Liver (tissue), 9 donors: ENCODE data around the gene FOXC2. TPM values are rescaled to one million over a fixed set of nuclear protein-coding genes. Genes with fewer than 3 reads are reported as not detected.

Source experiments
- DNase-seq: peaks from one replicate; pipeline ENCODE4 v3.0.0-alpha.2; 2017; ENCODE audit warnings: low spot score
- H3K27ac ChIP-seq, 2 donors: one replicate each; pipeline ENCODE4 v1.7.0; 2013; ENCODE audit warnings: inconsistent platforms in 2 of 2, low read length in 2 of 2, control low read depth in 1 of 2, low read depth in 1 of 2, mild to moderate bottlenecking in 1 of 2
- H3K27me3 ChIP-seq, 4 donors: one replicate each; pipeline versions ENCODE4 v1.6.1 to v1.7.0; 2013; ENCODE audit warnings: low read length in 3 of 4, inconsistent platforms in 1 of 4, mild to moderate bottlenecking in 1 of 4, moderate library complexity in 1 of 4; ENCODE audit not compliant: control insufficient read depth in 4 of 4, insufficient read depth in 4 of 4
- H3K36me3 ChIP-seq, 4 donors: one replicate each; pipeline versions ENCODE4 v1.6.1 to v1.7.0; 2013; ENCODE audit warnings: low read length in 3 of 4, mild to moderate bottlenecking in 3 of 4, low read depth in 1 of 4, moderate library complexity in 1 of 4; ENCODE audit not compliant: control insufficient read depth in 4 of 4, insufficient read depth in 3 of 4
- H3K4me1 ChIP-seq, 4 donors: one replicate each; pipeline versions ENCODE4 v1.6.1 to v1.7.0; 2013; ENCODE audit warnings: low read length in 3 of 4, mild to moderate bottlenecking in 3 of 4, moderate library complexity in 1 of 4; ENCODE audit not compliant: control insufficient read depth in 4 of 4, insufficient read depth in 4 of 4
- H3K4me3 ChIP-seq, 3 donors: one replicate each; pipeline versions ENCODE4 v1.6.1 to v1.7.0; 2013; ENCODE audit warnings: low read length in 3 of 3, control low read depth in 1 of 3, low read depth in 1 of 3, mild to moderate bottlenecking in 1 of 3
- H3K9ac ChIP-seq, 2 donors: one replicate each; pipeline ENCODE4 v1.7.0; 2013; ENCODE audit warnings: low read length in 2 of 2, mild to moderate bottlenecking in 2 of 2, moderate library complexity in 2 of 2, control low read depth in 1 of 2, low read depth in 1 of 2
- H3K9me3 ChIP-seq, 4 donors: one replicate each; pipeline versions ENCODE4 v1.6.1 to v1.7.0; 2013; ENCODE audit warnings: low read length in 3 of 4; ENCODE audit not compliant: control insufficient read depth in 4 of 4
- ATF3 ChIP-seq: IDR thresholded peaks from 2 replicates; pipeline ENCODE4 v1.6.1; 2016; ENCODE audit warnings: antibody characterized with exemption
- CTCF ChIP-seq: fragments of 150-350 bp; IDR thresholded peaks from 2 replicates; pipeline ENCODE4 v1.5.1; 2017; ENCODE audit warnings: improper control_type of control experiment, low read depth, low read length; ENCODE audit not compliant: missing input control
- EGR1 ChIP-seq, 2 donors: IDR thresholded peaks; 2 replicates each; pipeline ENCODE4 v1.6.1; 2016 to 2018; ENCODE audit warnings: antibody characterized with exemption in 2 of 2, low read depth in 2 of 2
- FOXA1 ChIP-seq: IDR thresholded peaks from 2 replicates; pipeline ENCODE4 v1.6.1; 2016; ENCODE audit warnings: antibody characterized with exemption
- FOXA2 ChIP-seq: IDR thresholded peaks from 2 replicates; pipeline ENCODE4 v1.6.1; 2016; ENCODE audit warnings: antibody characterized with exemption
- GABPA ChIP-seq, 2 donors: IDR thresholded peaks in 1 of 2; conservative IDR thresholded peaks in 1 of 2; 2 replicates each; pipeline ENCODE4 v1.6.1; 2016; ENCODE audit warnings: antibody characterized with exemption in 2 of 2, mild to moderate bottlenecking in 1 of 2, moderate library complexity in 1 of 2
- HNF4A ChIP-seq, 2 donors: conservative IDR thresholded peaks; 2 replicates each; pipeline ENCODE4 v1.6.1; 2016; ENCODE audit warnings: antibody characterized with exemption in 2 of 2, mild to moderate bottlenecking in 2 of 2
- HNF4G ChIP-seq: IDR thresholded peaks from 2 replicates; pipeline ENCODE4 v1.6.1; 2016; ENCODE audit warnings: antibody characterized with exemption
- JUND ChIP-seq, 2 donors: IDR thresholded peaks; 2 replicates each; pipeline ENCODE4 v1.6.1; 2016; ENCODE audit warnings: antibody characterized with exemption in 2 of 2
- MAX ChIP-seq: IDR thresholded peaks from 2 replicates; pipeline ENCODE4 v1.6.1; 2016; ENCODE audit warnings: antibody characterized with exemption
- NR2F2 ChIP-seq: IDR thresholded peaks from 2 replicates; pipeline ENCODE4 v1.6.1; 2016; ENCODE audit warnings: antibody characterized with exemption
- RAD21 ChIP-seq, 2 donors: IDR thresholded peaks; 2 replicates each; pipeline ENCODE4 v1.6.1; 2016; ENCODE audit warnings: antibody characterized with exemption in 2 of 2, mild to moderate bottlenecking in 2 of 2
- REST ChIP-seq: IDR thresholded peaks from 2 replicates; pipeline ENCODE4 v1.6.1; 2016; ENCODE audit warnings: antibody characterized with exemption, mild to moderate bottlenecking
- RXRA ChIP-seq, 2 donors: IDR thresholded peaks; 2 replicates each; pipeline ENCODE4 v1.6.1; 2017 to 2018; ENCODE audit warnings: antibody characterized with exemption in 2 of 2, mild to moderate bottlenecking in 1 of 2
- SP1 ChIP-seq: IDR thresholded peaks from 2 replicates; pipeline ENCODE4 v1.6.1; 2018; ENCODE audit warnings: antibody characterized with exemption, mild to moderate bottlenecking
- TAF1 ChIP-seq: conservative IDR thresholded peaks from 2 replicates; pipeline ENCODE4 v1.6.1; 2016; ENCODE audit warnings: antibody characterized with exemption, mild to moderate bottlenecking
- YY1 ChIP-seq: IDR thresholded peaks from 2 replicates; pipeline ENCODE4 v1.6.1; 2016; ENCODE audit warnings: antibody characterized with exemption, mild to moderate bottlenecking
- ZBTB33 ChIP-seq: IDR thresholded peaks from 2 replicates; pipeline ENCODE4 v1.6.1; 2016; ENCODE audit warnings: antibody characterized with exemption
- WGBS: extraction: QIAGEN DNeasy Blood & Tissue Kit; methylation state at CpG from one replicate; pipeline ENCODE4 v1.1.7; 2013; 5-methylcytosine and 5-hydroxymethylcytosine counted together
- polyA plus RNA-seq, 2 donors: library from polyadenylated mRNA; stranded (reverse) in 1 of 2; unstranded in 1 of 2; fragments of 200-250 nt in 1 of 2; fragments of >200 nt in 1 of 2; fragmentation: Nextera tagmentation in 1 of 2; extraction: Ambion mirVana in 1 of 2; gene quantifications; one replicate each; pipeline versions ENCODE4 v1.2.1 to v1.2.3, GENCODE V29; 2013 to 2015
- total RNA-seq, 2 donors: library from RNA; depleted of rRNA; stranded (reverse); fragments of >200 nt; gene quantifications; one replicate each; pipeline ENCODE4 v1.2.3, GENCODE V29; 2014
- donor health status: healthy.
- donor health status: healthy.
- donor health status: healthy.
- donor health status: healthy.
- donor health status: healthy.

The FOXC2 gene
- total and polyA plus RNA-seq, 4 donors: 0.03 to 0.09 (median 0.08) TPM; not detected in 1

GRCh38 chr16:86565181-86565631, 1.4 kb upstream of the FOXC2 start:
- WGBS: 29% methylated on average over 16 of the region's 16 CpGs
- Histone ChIP-seq H3K4me1 (peaks cover 2 to 19% (median 6%) of the 10 kb centered on the region in 4 donors), H3K27ac (no peak overlapping the region), H3K27me3 (peaks cover 2 to 19% (median 15%) of the 10 kb centered on the region in 4 donors), H3K9ac (no peak overlapping the region), H3K36me3 (no peaks in the 10 kb centered on the region), H3K9me3 (no peaks in the 10 kb centered on the region), H3K4me3 (no peak overlapping the region)
- DNase-seq: no peak
- TF ChIP-seq TAF1 (no peak), GABPA (IDR thresholded peaks at IDR 0.05 in 1 of 2, conservative IDR thresholded peaks at IDR 0.05 in 1 of 2) (no peak), EGR1 (IDR thresholded peaks at IDR 0.05; ENCODE audit: low read depth in 2 of 2) (no peak), FOXA2 (no peak), SP1 (no peak), RAD21 (IDR thresholded peaks at IDR 0.05) (no peak), ATF3 (no peak), ZBTB33 (no peak), FOXA1 (no peak), HNF4G (no peak), RXRA (IDR thresholded peaks at IDR 0.05) (no peak), CTCF (no peak), JUND (IDR thresholded peaks at IDR 0.05) (no peak), HNF4A (conservative IDR thresholded peaks at IDR 0.05) (no peak), REST (no peak), YY1 (no peak), NR2F2 (no peak), MAX (no peak)
